HG03280 (cell line): Measurements from ENCODE around the gene AIP.

Experiments used
- ATAC-seq: cut with Tn5 transposase; IDR thresholded peaks from one replicate; pipeline ENCODE4 v1.9.1; 2021; ENCODE audit warnings: mild to moderate bottlenecking, moderate library complexity; ENCODE audit not compliant: unreplicated experiment

Gene AIP

DNA sequence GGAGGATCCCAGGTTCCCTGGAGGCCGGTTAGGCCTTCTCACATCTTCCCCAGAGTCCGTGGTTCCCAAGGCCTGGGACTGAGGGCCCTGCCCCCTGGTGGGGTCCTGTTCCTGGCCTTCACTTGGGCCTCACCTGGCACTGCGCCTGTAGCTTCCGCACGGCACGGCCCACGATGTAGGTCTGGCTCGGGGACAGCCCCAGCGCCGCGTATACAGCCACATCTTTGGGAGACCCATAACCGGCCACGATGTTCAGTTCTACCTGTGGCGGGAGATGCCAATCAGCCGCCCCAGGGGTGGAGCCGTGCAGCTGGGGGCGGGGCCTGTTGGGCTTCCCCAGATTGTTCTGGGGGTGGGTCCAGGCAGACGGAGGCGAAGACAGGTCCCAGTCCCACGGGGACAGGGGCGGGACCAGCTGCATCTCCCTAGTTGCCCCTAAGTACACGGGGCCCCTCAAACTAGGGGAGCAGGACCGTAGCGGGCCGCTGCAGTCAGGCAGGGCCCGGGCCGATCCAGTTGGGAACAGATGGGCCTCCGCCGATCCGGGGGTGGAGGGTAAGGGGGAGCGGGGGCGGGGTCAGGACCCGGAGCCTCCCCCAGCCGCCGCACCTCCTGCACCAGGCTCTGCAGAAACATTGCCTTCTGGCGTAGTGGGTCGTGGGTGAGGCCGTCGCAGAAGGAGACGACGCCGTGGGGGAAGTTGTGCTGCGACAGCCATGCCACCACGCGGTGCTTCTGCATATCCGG lies 10.1 kb downstream of the AIP start:
- no peak for ATAC-seq

DNA sequence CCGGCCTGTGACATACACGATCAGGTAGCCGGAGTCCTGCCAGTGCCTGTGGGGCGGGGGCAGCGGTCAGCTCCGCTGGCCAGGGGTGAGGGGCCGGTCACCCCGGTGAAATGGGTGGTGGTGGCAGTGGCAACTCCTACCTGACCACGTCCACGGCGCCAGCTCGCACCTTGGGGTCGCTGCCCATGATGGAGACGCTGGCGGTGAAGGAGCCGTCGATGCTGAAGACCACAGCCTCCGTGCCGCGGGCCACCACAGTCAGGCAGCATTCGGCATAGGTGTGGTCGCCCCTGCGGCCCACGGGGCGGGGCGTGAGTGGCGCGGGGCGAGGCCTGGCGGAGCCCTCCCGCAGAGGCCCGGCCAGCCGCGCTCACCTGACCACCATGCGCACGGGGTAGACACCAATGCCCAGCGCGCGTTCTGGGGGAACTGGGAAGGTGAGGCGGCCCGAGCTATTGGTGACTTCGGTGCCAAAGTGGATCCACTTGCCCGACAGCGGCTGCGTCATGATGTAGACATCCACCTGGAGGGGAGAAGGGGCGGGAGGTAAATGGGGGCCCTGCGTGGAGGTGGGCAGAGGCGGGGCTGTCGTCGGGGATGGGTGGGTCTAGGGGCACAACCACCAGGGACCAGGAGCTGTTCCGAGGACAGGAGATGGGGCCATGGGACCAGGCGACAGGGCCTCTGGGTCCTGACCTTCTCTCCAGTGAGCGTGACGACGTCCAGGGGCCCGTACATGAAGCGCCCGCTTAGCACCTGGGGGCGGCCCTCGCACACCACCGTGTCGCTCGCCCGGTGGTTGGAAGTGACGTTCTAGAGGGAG lies 10.9 kb downstream of the AIP start:
- no peak for ATAC-seq

DNA sequence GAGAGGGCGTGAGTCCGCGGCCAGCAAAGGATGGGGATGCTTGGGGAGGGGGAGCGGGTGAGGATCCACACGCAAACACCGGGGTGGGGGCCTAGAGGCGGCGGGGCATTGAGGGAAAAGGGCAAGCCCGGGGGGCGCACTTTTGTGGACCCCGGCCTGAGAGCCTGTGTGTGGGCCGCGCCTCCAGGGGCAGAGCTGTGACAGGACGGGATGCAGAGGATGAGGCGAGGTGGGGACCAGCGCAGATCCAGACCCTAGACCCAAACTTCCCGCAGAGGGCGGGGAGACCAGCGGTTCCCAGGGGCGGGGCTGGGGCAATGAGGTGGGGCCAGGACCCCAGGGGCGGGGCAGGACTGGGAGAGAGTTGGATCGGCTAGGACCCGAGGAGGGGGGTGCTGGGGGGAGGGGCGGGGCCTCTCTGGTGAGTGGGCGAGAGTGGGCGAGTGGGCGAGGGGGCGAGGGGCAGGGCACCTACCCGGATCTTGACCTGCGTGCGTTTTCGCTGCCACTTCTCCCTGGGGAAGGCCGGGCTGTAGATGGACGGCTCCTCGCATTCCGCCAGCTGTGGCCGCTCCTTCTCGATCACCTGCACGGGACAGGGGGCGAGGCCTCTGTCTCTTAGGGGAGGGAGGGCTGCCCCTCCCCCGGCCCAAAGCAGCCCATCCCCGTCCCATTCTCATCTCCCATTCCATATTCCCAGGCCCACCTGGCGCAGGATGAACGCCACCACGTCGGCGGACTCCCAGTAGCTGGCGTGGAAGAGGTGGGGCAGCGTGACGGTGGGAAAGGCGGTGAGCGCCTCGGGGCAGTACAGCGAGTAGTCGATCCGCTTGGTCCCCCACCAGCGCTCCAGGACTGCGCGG lies 11.8 kb downstream of the AIP start:
- no peak for ATAC-seq

DNA sequence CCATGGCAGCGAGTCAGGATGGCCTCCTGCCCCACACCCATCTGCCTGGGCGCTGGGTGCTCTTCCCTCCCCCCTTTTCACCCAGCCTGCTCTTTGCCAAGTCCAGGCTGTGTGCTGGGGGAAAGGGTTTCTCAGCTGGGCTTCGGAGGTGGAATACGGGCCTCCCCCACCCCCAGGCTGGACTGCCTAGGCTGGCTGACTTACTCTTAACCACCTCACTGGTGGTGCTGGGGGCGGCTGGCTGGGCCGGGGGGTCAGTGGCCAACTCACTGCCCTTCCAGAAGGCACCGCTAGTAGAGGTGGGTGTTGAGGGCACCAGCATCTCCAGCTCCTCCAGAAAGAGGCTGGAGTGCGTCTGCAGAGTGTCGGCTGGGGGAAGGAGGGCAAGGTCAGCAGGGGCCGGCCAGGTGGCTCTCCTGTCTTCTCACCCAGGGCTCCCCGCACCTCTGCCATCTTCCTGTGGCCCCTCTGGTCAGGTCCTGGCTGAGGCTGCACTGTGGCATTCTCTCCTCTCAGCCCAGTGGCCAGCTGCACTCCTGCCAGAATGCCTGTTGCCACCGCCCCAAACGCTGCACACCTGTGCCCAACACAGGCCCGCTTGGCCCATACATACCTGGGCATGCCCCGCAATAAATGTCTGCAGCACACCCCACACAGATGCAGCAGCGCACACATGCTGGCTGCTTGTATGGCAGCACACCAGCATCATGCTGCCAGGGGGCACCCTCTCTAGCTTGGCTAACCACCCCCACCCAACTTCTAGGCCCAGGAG lies 12.6 kb downstream of the AIP start:
- no peak for ATAC-seq

DNA sequence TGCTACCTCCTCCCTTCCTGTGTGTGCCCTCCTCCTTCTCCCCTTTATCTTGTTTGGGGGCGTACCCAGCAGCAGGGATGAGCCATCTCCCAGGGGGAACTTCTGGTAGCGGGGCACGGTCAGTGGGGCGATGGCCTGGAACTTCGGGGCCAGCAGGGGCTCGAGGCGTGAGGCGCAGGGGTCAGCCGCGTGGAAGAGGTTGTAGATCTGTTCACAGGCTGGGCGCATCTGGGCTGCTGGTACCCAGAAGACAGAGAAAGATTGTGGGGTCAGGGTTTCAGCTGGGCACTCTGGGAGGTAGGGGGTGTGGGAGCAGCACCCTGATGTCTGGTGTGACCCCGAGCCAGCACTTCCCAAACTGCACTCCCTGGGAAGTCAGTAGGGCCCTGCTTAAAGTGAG lies 13.3 kb downstream of the AIP start:
- no peak for ATAC-seq

DNA sequence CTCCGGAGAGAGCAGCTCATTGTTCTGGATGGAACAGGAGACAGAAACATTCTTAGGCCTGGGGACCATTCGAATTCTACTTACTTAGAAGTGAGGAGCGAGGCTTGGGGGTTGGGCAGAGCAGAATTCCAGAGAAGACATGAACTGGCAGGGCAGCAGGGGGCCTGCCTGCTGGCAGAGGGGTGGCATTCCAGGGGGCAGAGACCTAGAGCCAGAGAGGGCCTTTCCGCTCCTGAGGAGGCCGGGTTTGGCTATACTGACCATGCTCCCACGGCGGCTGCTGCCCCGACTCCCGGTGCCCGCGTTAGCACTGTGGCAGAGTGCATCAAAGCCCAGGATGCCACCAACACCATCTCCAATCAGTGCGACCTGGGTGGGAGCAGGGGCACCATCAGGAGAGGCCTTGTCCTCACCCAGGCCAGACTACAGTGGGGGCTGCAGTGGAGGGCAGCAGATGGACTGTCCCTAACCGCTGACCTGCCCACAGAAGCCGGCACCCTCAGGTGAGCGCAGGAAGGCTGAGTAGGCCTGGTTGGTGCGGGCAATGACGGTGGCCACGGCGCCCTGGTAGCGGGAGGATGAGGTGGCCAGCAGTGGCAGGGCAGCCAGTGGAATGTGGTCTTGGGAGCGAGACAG lies 14.9 kb downstream of the AIP start:
- no peak for ATAC-seq

DNA sequence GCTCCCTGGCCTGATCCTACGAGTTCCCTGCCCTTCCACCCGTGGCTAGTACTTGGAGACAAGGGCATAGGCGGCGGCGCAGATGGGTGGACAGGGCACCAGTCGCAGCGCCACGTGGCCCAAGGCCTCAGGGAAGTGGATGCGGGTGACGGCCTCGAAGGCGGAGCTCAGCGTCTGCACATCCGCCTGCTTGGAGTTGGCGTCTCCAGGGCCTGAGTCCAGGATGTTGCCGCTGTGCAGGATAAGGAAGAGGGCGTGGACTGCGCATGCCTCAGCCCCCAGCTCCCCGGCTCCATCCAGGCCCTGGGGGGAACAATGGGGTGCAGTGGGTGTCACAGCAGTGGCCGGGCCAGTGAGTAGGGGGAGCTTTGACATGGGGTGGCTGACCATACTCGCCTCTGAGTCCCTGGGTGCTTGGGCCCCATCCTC lies 15.7 kb downstream of the AIP start:
- no peak for ATAC-seq

DNA sequence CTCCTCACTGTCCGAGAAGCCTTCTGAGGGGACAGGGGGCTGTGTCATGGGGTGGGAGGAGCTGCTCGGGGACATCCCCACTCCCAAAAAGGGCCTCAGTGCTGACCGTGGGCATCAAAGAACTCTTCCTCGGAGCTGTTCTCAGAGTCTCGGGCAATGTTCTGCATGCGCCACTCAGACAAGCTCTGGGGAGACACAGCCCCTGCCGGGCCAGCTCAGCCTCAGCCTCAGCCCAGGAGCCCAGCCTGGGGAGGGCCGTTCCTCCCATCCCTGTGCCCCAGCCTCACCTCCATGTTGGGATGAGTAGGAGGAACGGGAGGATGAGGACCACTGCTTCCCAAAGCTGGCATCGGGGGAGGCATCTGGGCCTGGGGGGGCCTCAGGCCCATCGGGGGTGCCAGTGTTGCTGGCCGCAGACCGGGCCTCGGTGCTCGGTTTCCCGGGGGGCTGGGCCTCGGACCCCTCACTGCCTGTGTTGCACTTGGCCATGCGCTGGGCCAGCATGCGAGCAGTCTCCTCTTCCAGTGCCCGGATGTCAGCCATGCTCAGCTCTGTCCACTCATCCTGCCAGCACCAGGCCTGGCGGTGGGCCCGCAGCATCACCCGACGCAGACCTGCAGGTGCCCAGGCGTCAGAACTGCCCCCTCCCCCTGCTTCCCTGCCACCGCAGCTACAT lies 17.1 kb downstream of the AIP start:
- no peak for ATAC-seq

DNA sequence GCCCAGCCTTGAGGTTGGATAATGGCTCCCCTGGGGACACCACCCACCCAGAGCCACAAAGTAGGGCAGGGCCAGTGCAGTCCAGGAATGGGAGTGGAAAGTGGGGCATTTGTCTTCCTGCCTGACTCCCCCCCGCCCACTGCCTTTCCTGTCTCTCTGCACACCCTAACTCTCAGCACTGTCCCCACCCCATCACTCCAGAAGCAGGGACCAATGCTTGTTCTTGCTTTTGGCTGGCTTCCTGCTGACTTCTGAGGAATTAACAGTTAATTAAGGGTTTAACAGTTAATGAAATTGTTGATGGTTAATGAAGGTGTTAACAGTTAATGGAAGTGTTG lies 17.6 kb downstream of the AIP start:
- ATAC-seq = no peak

DNA sequence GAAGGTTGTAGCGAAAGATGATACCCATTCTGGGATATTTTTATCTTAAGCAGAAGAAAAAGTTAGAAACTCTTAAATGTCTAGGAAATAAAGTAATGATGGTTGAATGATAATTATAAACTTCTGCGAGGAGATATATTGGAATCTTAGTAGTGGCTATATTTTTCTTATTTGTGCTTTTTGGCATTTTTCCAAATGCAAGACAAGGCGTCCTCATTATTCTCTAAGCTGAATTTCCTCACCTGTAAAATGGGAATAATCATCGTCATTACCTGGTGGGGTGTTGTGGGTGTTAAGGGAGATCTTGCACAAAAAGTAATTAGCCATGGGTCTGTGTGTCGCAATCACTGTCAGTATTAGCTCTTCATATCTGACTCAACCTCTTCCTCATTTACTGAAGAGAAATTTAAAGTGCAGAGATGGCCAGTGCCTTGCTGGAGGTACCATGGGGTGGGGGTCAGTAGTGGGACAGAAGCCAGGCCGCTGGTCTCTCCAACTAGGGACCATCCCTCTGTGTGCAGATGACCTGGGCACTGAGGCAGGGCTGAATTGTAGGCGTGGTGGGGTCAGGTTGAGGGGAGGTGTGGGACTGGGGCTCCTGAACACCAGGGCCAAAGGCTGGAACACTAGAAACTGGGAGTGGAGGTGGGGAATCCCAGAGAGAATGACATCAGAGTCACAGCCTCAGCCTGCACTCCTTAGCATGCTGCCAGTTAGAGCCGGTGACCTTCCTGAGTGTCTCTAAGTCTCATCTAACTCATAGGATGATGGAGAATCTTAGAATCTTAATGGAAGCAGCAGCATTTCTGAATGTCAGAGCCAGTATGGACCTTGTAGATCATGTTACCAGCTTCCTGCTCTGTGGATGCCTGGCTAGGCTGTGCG lies 18.2 kb downstream of the AIP start:
- ATAC-seq = no peak

DNA sequence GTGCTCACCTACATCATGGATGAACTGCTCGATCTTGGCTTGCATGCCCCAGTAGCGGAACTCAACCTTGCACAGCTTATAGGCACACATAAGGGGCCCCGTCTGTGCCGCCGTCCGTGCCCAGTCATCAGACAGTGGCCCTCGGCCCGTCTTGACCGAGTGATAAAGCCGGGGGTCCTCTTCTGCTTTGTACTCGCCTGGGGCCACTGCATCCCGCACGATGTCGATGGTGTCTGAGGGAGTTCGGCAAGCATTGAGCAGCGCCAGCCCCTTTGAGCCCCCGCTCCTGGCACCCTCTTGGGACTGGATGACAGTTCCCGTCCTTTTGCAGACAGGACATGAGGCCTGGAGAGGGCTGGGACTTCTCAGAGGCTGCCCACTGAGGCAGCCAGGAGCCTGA lies 19.0 kb downstream of the AIP start:
- ATAC-seq = no peak

DNA sequence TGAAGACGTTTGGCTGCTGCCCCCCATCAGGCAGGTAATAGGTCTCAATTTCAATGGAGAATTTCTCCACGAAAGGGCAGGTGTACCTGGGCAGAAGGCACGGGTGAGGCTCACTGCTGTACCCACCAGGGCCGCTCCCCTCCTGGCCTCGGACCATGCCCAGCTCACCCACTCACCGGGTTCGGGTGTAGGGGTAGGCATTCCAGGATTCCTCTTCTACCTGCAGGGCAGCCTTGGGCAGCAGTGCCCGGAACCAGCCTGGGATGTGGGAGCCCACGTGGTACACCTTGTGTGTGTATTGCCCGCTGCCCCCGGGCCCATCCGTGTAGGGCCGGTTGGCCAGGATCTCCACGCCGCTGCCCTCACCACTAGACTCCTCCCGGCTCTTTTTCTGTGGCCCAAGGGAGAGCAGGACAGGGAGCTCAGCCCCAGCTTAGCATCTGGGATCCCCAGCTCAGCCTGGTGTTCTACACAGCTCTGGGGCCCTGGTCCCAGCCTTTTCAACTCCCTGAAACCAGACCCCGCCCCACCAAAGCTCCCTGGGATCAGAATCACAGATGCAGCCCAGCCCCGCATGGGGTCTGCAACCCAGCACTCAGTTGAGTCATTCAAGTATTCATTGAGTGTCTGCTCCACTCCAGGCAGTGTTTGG lies 19.6 kb downstream of the AIP start:
- ATAC-seq = no peak

DNA sequence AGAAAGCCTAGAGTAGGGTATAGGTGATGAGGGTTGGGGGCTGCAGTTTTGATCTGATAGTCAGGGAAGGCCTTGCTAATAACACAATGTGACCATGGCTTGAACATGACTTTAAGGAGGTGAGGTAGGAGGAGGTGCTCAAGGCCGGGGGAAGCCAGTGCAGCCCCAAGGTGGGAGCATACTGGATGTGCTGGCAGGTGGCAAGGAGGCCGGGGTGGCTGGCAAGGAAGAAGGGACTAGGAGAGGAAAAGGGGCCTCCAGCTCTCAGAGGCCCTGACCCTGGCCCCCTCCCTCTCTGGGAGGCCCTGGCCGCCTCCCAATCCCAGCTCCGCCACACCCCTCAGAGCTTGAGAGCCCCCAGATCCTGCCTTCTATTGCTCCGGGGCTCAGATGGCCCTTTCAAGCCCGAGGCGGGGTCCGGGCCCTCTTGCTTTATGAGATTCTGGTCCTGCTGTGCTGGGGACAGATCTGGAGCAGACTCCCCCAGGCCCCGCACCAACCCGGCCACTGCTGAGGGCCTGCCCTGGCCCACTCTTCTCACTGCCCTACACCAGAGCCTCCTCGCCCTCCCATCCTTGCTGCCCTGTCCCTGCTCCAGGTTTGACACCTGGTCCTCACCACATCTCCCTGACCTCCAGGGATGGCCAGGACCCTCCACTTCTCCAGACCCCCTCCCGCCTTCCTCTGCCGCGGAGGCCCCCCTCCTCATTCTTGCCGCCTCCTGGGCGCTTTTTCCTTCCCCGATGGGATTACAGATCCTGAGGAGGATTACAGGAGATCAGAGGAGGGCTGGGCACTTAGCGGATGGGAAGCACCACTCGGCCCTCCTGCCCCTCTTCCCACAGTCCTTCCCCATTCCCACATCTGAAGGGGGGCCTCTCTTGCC lies 20.5 kb downstream of the AIP start:
- ATAC-seq = no peak

DNA sequence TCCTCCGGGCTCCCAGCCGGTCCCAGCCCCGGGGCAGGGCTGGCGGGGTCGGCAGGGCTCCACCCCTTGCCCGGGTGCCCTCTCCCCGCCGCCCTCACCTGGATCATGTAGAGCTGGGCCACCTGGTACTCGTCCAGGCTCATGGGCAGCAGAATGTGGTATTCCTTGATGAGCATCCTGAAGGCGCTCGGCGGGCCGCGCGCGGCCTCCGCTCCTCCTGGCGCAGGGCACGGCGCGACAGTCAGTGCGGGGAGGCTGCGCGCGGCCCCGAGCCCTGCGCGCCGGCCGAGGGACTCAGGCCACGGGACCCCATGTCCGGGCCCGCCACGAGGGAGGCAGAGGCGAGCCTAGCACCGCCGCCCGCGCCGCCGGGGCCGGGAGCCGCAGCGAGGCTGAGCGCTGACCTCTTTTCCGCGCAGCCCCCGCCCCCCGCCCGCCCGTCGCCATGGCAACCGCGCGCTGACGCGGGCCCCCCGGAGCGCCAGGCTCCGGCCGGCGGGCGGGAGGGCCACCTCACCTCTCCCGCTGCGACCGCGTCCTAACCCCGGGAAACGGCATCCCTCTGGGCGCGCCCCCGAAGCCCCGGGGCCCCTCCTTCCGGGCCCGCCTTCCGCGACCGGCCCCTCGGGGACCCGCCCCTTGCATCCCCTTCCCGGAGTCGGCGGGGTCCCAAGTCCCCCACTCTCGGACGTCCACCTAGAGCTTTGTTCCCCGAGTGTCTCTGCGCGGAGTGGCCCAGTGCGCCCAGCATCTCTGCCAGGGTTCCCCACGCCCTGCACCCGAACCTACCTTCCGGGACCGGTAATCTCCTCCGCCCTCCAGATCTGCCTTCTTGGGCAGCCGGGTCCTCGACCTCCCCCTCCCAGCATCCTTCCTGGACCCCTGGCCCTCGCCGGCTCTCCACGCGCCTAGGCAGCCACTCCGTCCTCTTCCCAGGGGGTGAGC lies 21.5 kb downstream of the AIP start:
- no peak for ATAC-seq

DNA sequence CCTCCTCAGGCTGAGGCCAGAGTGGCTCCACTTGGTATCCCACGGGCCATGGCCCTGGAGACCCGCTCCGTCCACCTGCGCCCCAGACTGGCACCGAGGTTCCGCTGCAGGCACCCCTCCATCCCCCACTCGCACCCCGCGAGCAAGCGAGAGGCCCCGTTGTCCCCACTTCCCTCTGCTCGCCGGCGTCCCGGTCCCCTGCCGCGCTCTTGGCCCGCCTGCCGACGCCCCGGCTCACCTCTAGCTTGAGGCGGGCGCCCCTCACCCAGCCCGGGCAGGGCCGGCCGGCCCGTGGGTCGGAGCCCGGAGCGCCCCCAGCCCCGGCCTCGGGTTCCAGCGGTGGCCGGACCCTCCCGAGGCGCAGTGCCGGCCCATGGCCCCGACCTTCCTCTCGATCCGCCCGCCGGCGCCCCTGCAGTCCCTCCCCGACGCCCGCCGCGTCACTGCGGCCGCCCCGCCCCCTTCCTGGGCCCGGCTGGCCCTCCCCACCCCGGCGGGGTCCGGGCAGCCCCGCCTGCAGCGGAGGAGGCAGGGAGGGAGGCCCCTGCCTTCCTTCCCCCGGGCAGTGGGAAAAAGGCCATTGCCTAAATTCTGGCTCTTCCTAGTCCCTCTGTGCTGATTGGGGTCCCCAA lies 22.2 kb downstream of the AIP start, which contains the start of gene PITPNM1:
Gene PITPNM1 (minus strand): TSS at position 414 of the 632 bp plus-strand sequence. CDS start 1,183 bp downstream, outside the sequence.
- ATAC-seq = no peak
